HG03060 (cell line): ENCODE data around the gene GIN1.

Experiments used
- ATAC-seq: cut with Tn5 transposase; IDR thresholded peaks from one replicate; pipeline ENCODE4 v1.9.1; 2021; ENCODE audit warnings: low read depth, moderate number of reproducible peaks; ENCODE audit not compliant: unreplicated experiment

The GIN1 gene

GRCh38 chr5:103041071-103041676 is 78.8 kb downstream of the GIN1 start:
- ATAC-seq = no peak

GRCh38 chr5:103037673-103038455 is 82.1 kb downstream of the GIN1 start:
- ATAC-seq = no peak

- ATAC-seq = no peak
Measured at GRCh38 chr5:103036601-103037000, 83.3 kb downstream of the GIN1 start.
